PC-9 (cell line): ENCODE measurements around the gene SPATA45.

Source experiments
- CTCF ChIP-seq: fragments of 200-600 bp; sonication (generic); conservative IDR thresholded peaks from 2 replicates; pipeline ENCODE4 v1.6.1; 2017; ENCODE audit warnings: mixed run types, antibody characterized with exemption, mild to moderate bottlenecking, moderate library complexity
- EZH2 ChIP-seq: fragments of 200-600 bp; sonication (generic); IDR thresholded peaks from 2 replicates; pipeline ENCODE4 v1.8.0; 2017; ENCODE audit warnings: antibody characterized with exemption, low read depth

- TF ChIP-seq CTCF (no peak), EZH2 (no peak)
Observed at GRCh38 chr1:212867192-212867591, 19.7 kb upstream of the SPATA45 start.
